ENCODE data around the gene PRKG2.

- no peak for TF ChIP-seq CTCF (IDR thresholded peaks at IDR 0.05)
- no peak for TF ChIP-seq EZH2 (IDR thresholded peaks at IDR 0.05)
- no peak for TF ChIP-seq EZH2phosphoT487 (IDR thresholded peaks at IDR 0.05)
Observed at GRCh38 chr4:81120055-81120454, 95.0 kb downstream of the PRKG2 start.
